HepG2 (cell line): ENCODE measurements around the gene RPGRIP1. TPM values are rescaled to one million over a fixed set of nuclear protein-coding genes. Genes with fewer than 3 reads are reported as not detected.

ENCODE experiments used
- BHLHE40 ChIP-seq: IDR thresholded peaks from 2 replicates; pipeline ENCODE4 v1.6.1; 2011; ENCODE audit warnings: low read length, improper control_type of control experiment
- FOXK1 ChIP-seq: sonication (generic); formaldehyde crosslinking; IDR thresholded peaks from 2 replicates; pipeline ENCODE4 v1.4.0; 2020; ENCODE audit warnings: low read depth, missing genetic modification reagents, borderline replicate concordance
- HIVEP1 ChIP-seq: sonication (generic); formaldehyde crosslinking; IDR thresholded peaks from 2 replicates; pipeline ENCODE4 v1.4.0; 2020; ENCODE audit warnings: mild to moderate bottlenecking, missing genetic modification reagents
- HNRNPL ChIP-seq: fragments of 200-400 bp; formaldehyde crosslinking; IDR thresholded peaks from 2 replicates; pipeline ENCODE4 v1.6.1; 2017; ENCODE audit warnings: mild to moderate bottlenecking, low read depth, low read length
- KDM3A ChIP-seq: IDR thresholded peaks from 2 replicates; pipeline ENCODE4 v1.6.1; 2018; ENCODE audit warnings: low read depth, missing compliant biosample characterization
- KLF6 ChIP-seq: IDR thresholded peaks from 2 replicates; pipeline ENCODE4 v1.8.0; 2016; ENCODE audit warnings: missing biosample characterization, missing genetic modification reagents
- NFE2L2 ChIP-seq: fragments of 150-350 bp; IDR thresholded peaks from 2 replicates; pipeline ENCODE4 v1.6.1; 2014; ENCODE audit warnings: low read length
- NFKB2 ChIP-seq: sonication (generic); formaldehyde crosslinking; IDR thresholded peaks from 2 replicates; pipeline ENCODE4 v1.4.0; 2020; ENCODE audit warnings: missing genetic modification reagents, borderline replicate concordance
- RXRB ChIP-seq: IDR thresholded peaks from 2 replicates; pipeline ENCODE4 v1.6.1; 2016; ENCODE audit warnings: borderline replicate concordance, missing genetic modification reagents, missing compliant biosample characterization
- TAF15 ChIP-seq: fragments of 200-400 bp; formaldehyde crosslinking; IDR thresholded peaks from one replicate; pipeline ENCODE4 v1.6.1; 2018; ENCODE audit warnings: mild to moderate bottlenecking, low read depth, low read length; ENCODE audit not compliant: poor library complexity, severe bottlenecking
- U2AF2 ChIP-seq: fragments of 200-400 bp; formaldehyde crosslinking; IDR thresholded peaks from 2 replicates; pipeline ENCODE4 v1.6.1; 2017; ENCODE audit warnings: low read depth, mild to moderate bottlenecking, low read length
- YEATS4 ChIP-seq: sonication (generic); formaldehyde crosslinking; IDR thresholded peaks from 2 replicates; pipeline ENCODE4 v1.4.0; 2020; ENCODE audit warnings: missing genetic modification reagents, borderline replicate concordance
- ZFP1 ChIP-seq: IDR thresholded peaks from 2 replicates; pipeline ENCODE4 v1.6.1; 2016
- ZNF124 ChIP-seq: sonication (generic); formaldehyde crosslinking; IDR thresholded peaks from 2 replicates; pipeline ENCODE4 v1.4.0; 2020; ENCODE audit warnings: missing genetic modification reagents
- ZNF205 ChIP-seq: IDR thresholded peaks from 2 replicates; pipeline ENCODE4 v1.6.1; 2018; ENCODE audit warnings: missing biosample characterization, missing genetic modification reagents
- ZNF274 ChIP-seq: sonication (generic); formaldehyde crosslinking; IDR thresholded peaks from 2 replicates; pipeline ENCODE4 v1.5.1; 2020; ENCODE audit warnings: mild to moderate bottlenecking, missing genetic modification reagents
- ZNF354B ChIP-seq: sonication (generic); formaldehyde crosslinking; IDR thresholded peaks from 2 replicates; pipeline ENCODE4 v1.8.0; 2022; ENCODE audit warnings: mild to moderate bottlenecking, missing genetic modification reagents
- ZNF660 ChIP-seq: sonication (generic); formaldehyde crosslinking; IDR thresholded peaks from 2 replicates; pipeline ENCODE4 v1.5.1; 2020; ENCODE audit warnings: mild to moderate bottlenecking, low read depth, missing genetic modification reagents, borderline replicate concordance
- ZNF720 ChIP-seq: sonication (generic); formaldehyde crosslinking; IDR thresholded peaks from 2 replicates; pipeline ENCODE4 v1.4.0; 2020; ENCODE audit warnings: missing genetic modification reagents
- ZNF768 ChIP-seq: sonication (generic); formaldehyde crosslinking; IDR thresholded peaks from 2 replicates; pipeline ENCODE4 v1.4.0; 2020; ENCODE audit warnings: missing genetic modification reagents
- ZNF841 ChIP-seq: sonication (generic); formaldehyde crosslinking; IDR thresholded peaks from 2 replicates; pipeline ENCODE4 v1.8.1; 2023; ENCODE audit warnings: missing genetic modification reagents, borderline replicate concordance
- ZNF879 ChIP-seq: sonication (generic); formaldehyde crosslinking; IDR thresholded peaks from 2 replicates; pipeline ENCODE4 v1.8.1; 2023; ENCODE audit warnings: missing genetic modification reagents
- polyA plus RNA-seq, 8 experiments: library from polyadenylated mRNA; depleted of rRNA in 3 of 8; stranded (reverse) in 7 of 8; unstranded in 1 of 8; fragments of >200 nt; fragmentation: Illumina TruSeq in 4 of 8; extraction: Trizol in 4 of 8; gene quantifications; 2 replicates each; pipeline versions ENCODE4 v1.2.1 to v1.2.3, GENCODE V29; 2011 to 2016; ENCODE audit warnings: low read depth in 4 of 8, missing spikeins in 1 of 8, mixed read lengths in 1 of 8; ENCODE audit not compliant: insufficient read depth in 1 of 8
- total RNA-seq, 5 experiments: library from RNA; depleted of rRNA; stranded (reverse); fragments of >200 nt; fragmentation: Illumina TruSeq; extraction: Trizol; gene quantifications; 2 replicates each; pipeline ENCODE4 v1.2.3, GENCODE V29; 2016; ENCODE audit warnings: low read depth in 1 of 5
- TF ChIP-seq, protein P1 (sequence below): sonication (generic); formaldehyde crosslinking; IDR thresholded peaks from 2 replicates; pipeline ENCODE4 v1.4.0; 2020; ENCODE audit warnings: missing genetic modification reagents, mild to moderate bottlenecking, borderline replicate concordance
- TF ChIP-seq, protein P2 (sequence below): sonication (generic); formaldehyde crosslinking; IDR thresholded peaks from 2 replicates; pipeline ENCODE4 v1.4.0; 2020; ENCODE audit warnings: mild to moderate bottlenecking, missing genetic modification reagents
- TF ChIP-seq, protein P3 (sequence below): sonication (generic); formaldehyde crosslinking; IDR thresholded peaks from 2 replicates; pipeline ENCODE4 v1.8.1; 2022; ENCODE audit warnings: low read depth, mild to moderate bottlenecking, missing genetic modification reagents

RPGRIP1 gene
- total and polyA plus RNA-seq, 2 of the 13 experiments (the other 11 are each of a cell fraction or from before 2014, with no cell fraction given): 0.13 to 1.1 TPM

DNA sequence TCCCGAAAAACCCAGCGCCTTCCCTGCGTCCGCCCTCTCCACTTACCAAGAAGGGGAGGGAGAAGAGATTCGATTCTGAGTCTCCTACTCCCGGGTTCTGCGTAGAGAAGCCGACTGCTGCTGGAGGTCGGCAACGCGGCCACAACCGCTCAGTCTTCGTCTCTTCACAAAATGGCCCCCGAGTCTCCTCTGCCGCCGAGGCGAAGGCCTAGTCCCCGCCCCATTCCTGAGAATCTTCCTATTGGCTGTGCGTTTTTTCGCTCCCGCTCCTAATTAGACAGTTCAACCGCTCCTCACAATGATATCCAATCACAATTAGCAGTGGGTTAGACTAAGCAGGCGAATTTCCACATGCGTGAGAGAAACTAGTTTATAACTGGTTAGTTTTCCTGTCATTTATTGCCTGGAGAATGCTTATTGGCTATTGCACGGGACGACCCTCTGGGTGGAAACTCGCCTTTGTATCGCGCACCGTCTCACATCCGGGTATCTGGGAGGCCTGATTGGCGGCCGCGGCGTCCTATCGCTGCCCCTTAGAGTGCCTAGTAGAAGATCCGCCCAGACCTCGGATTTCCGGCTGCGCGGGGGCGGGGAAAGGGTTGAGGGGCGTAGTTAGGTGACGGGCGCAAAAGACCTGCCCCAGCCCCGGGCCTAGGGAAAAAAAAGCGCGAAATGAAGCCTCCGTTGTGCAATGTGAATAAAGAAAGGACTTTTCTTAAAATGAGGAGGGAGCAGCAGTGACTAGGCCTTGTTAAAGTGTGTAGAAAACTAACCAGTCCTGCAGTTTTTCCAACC is 10.4 kb upstream of the RPGRIP1 start, which contains the start of gene HNRNPC (continued):
- TF ChIP-seq BHLHE40 (0 out of 2 replicates have a peak, but pooled peaks have one; percentile 23), ZNF879 (CRISPR knock-in tag) (peak; percentile 74; the same call in 1 of the 2 replicates), ZNF205 (CRISPR knock-in tag) (peak; percentile 70), ZNF660 (CRISPR knock-in tag) (no peak), YEATS4 (CRISPR knock-in tag) (peak; percentile 90), HNRNPL (0 out of 2 replicates have a peak, but pooled peaks have one; percentile 68), HIVEP1 (CRISPR knock-in tag) (peak; percentile 83), KDM3A (CRISPR knock-in tag) (peak; percentile 44), NFKB2 (CRISPR knock-in tag) (peak; percentile 96), ZNF768 (CRISPR knock-in tag) (peak; percentile 78), U2AF2 (no peak), TAF15 (no peak), FOXK1 (CRISPR knock-in tag) (peak; percentile 71; the same call in 1 of the 2 replicates), ZNF720 (no peak), ZNF124 (CRISPR knock-in tag) (peak; percentile 84; the same call in 1 of the 2 replicates), RXRB (CRISPR knock-in tag) (peak; percentile 59; the same call in 1 of the 2 replicates), ZNF354B (CRISPR knock-in tag) (peak; percentile 78), ZFP1 (CRISPR knock-in tag) (0 out of 2 replicates have a peak, but pooled peaks have one; percentile 67), ZNF274 (peak; percentile 88; the same call in 1 of the 2 replicates), KLF6 (CRISPR knock-in tag) (peak; percentile 96), NFE2L2 (no peak), ZNF841 (no peak)
- TF ChIP-seq, protein P1, sequence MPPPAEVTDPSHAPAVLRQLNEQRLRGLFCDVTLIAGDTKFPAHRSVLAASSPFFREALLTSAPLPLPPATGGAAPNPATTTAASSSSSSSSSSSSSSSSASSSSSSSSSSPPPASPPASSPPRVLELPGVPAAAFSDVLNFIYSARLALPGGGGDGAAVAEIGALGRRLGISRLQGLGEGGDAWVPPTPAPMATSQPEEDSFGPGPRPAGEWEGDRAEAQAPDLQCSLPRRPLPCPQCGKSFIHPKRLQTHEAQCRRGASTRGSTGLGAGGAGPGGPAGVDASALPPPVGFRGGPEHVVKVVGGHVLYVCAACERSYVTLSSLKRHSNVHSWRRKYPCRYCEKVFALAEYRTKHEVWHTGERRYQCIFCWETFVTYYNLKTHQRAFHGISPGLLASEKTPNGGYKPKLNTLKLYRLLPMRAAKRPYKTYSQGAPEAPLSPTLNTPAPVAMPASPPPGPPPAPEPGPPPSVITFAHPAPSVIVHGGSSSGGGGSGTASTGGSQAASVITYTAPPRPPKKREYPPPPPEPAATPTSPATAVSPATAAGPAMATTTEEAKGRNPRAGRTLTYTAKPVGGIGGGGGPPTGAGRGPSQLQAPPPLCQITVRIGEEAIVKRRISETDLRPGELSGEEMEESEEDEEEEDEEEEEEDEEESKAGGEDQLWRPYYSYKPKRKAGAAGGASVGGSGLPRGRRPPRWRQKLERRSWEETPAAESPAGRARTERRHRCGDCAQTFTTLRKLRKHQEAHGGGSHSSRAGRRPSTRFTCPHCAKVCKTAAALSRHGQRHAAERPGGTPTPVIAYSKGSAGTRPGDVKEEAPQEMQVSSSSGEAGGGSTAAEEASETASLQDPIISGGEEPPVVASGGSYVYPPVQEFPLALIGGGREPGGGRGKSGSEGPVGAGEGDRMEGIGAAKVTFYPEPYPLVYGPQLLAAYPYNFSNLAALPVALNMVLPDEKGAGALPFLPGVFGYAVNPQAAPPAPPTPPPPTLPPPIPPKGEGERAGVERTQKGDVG: 0 out of 2 replicates have a peak, but pooled peaks have one; percentile 76
- TF ChIP-seq, protein P2, sequence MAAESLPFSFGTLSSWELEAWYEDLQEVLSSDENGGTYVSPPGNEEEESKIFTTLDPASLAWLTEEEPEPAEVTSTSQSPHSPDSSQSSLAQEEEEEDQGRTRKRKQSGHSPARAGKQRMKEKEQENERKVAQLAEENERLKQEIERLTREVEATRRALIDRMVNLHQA (CRISPR knock-in tag): 0 out of 2 replicates have a peak, but pooled peaks have one; percentile 67
- TF ChIP-seq, protein P3, sequence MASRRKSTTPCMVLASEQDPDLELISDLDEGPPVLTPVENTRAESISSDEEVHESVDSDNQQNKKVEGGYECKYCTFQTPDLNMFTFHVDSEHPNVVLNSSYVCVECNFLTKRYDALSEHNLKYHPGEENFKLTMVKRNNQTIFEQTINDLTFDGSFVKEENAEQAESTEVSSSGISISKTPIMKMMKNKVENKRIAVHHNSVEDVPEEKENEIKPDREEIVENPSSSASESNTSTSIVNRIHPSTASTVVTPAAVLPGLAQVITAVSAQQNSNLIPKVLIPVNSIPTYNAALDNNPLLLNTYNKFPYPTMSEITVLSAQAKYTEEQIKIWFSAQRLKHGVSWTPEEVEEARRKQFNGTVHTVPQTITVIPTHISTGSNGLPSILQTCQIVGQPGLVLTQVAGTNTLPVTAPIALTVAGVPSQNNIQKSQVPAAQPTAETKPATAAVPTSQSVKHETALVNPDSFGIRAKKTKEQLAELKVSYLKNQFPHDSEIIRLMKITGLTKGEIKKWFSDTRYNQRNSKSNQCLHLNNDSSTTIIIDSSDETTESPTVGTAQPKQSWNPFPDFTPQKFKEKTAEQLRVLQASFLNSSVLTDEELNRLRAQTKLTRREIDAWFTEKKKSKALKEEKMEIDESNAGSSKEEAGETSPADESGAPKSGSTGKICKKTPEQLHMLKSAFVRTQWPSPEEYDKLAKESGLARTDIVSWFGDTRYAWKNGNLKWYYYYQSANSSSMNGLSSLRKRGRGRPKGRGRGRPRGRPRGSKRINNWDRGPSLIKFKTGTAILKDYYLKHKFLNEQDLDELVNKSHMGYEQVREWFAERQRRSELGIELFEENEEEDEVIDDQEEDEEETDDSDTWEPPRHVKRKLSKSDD: no peak
